ENCODE results near the gene GDPD5.

The GDPD5 gene

GRCh38 chr11:75474878-75475766 is 50.6 kb downstream of the GDPD5 start:
- Histone ChIP-seq H3K36me3 (ENCODE audit: control insufficient read depth in 2 of 2, insufficient read depth in 2 of 2, low read length in 2 of 2) (no peaks in the 10 kb centered on the region), H3K27ac (ENCODE audit: low read length) (no peak overlapping the region), H3K9ac (ENCODE audit: low read length in 2 of 2) (no peak overlapping the region), H3K27me3 (ENCODE audit: control insufficient read depth in 1 of 2, insufficient read depth in 2 of 2, low read length in 2 of 2) (no peaks in the 10 kb centered on the region), H3K4me3 (ENCODE audit: low read length in 2 of 2) (no peak overlapping the region), H3K4me1 (ENCODE audit: control insufficient read depth, insufficient read depth, low read length) (peaks cover 3% of the 10 kb centered on the region), H3K9me3 (ENCODE audit: control insufficient read depth in 2 of 2, low read length in 2 of 2) (no peaks in the 10 kb centered on the region)

DNA sequence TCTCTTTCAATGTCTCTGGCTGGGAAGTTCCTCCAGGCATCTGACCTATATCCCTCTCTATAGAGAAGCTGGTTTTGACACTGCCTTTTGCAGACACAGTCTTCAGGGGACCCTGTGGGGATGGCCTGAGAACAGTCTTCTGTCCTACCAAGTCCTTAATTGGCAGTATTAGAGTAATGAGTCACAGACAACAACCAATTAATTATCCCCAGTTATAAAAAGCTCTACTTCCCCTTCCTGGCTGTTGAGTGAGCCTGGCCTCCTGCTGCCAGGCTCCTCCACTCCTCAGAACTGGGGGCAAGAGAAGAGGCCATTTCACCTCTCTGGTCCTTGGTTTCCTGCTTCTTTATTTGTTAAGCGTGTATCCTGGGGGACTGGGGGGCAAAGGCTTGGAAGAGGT is 51.5 kb downstream of the GDPD5 start:
- H3K9me3 ChIP-seq (ENCODE audit: control insufficient read depth in 2 of 2, low read length in 2 of 2) = no peaks in the 10 kb centered on the region
- no peak overlapping the region for H3K27ac ChIP-seq (ENCODE audit: low read length)
- no peaks in the 10 kb centered on the region for H3K36me3 ChIP-seq (ENCODE audit: control insufficient read depth in 2 of 2, insufficient read depth in 2 of 2, low read length in 2 of 2)
- H3K4me3 ChIP-seq (ENCODE audit: low read length in 2 of 2) = no peak overlapping the region
- no peak overlapping the region for H3K9ac ChIP-seq (ENCODE audit: low read length in 2 of 2)
- peaks cover 5% of the 10 kb centered on the region for H3K4me1 ChIP-seq (ENCODE audit: control insufficient read depth, insufficient read depth, low read length)
- H3K27me3 ChIP-seq (ENCODE audit: control insufficient read depth in 1 of 2, insufficient read depth in 2 of 2, low read length in 2 of 2) = no peaks in the 10 kb centered on the region

- no peak overlapping the region for H3K9ac ChIP-seq (ENCODE audit: low read length in 2 of 2)
- no peaks in the 10 kb centered on the region for H3K9me3 ChIP-seq (ENCODE audit: control insufficient read depth in 2 of 2, low read length in 2 of 2)
- no peaks in the 10 kb centered on the region for H3K27me3 ChIP-seq (ENCODE audit: control insufficient read depth in 1 of 2, insufficient read depth in 2 of 2, low read length in 2 of 2)
- no peak overlapping the region for H3K27ac ChIP-seq (ENCODE audit: low read length)
- no peak overlapping the region for H3K4me3 ChIP-seq (ENCODE audit: low read length in 2 of 2)
- no peaks in the 10 kb centered on the region for H3K36me3 ChIP-seq (ENCODE audit: control insufficient read depth in 2 of 2, insufficient read depth in 2 of 2, low read length in 2 of 2)
- peaks cover 9% of the 10 kb centered on the region for H3K4me1 ChIP-seq (ENCODE audit: control insufficient read depth, insufficient read depth, low read length)
These were observed 52.1 kb downstream of the GDPD5 start for GRCh38 chr11:75473684-75474083.

DNA sequence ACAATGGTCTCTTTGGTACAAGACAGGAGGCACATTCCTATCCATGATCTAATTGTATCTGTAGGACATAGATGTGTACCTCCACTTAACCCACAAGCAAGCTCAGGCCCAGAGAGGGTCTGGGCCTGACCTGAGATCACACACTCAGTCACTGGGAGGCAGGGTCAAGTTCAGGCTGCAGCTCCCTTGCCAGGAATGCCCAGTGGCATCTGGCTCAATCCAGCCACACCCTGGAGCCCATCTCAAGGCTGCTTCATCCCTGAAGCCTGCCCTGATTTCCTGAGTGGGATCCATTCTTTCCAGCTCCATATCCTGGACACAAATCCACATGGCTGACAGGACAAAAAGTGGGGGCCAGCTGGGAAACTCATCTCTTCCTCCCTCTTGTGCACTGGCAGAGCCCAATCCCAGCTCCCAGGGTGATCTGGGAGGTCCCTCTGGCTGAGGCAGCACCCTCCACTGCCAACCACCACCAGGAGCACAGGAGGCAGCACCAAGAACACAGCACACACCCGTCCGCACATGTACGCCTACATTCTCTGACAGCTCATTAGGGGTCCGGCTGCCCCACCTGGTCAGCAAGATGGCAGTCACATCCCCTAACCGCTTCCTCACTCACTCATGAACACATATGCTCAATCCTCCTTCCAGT is 53.5 kb downstream of the GDPD5 start:
- H3K4me1 ChIP-seq (ENCODE audit: control insufficient read depth, insufficient read depth, low read length) = peaks cover 9% of the 10 kb centered on the region
- no peaks in the 10 kb centered on the region for H3K9me3 ChIP-seq (ENCODE audit: control insufficient read depth in 2 of 2, low read length in 2 of 2)
- no peaks in the 10 kb centered on the region for H3K27me3 ChIP-seq (ENCODE audit: control insufficient read depth in 1 of 2, insufficient read depth in 2 of 2, low read length in 2 of 2)
- no peak overlapping the region for H3K9ac ChIP-seq (ENCODE audit: low read length in 2 of 2)
- no peak overlapping the region for H3K4me3 ChIP-seq (ENCODE audit: low read length in 2 of 2)
- H3K27ac ChIP-seq (ENCODE audit: low read length) = no peak overlapping the region
- no peaks in the 10 kb centered on the region for H3K36me3 ChIP-seq (ENCODE audit: control insufficient read depth in 2 of 2, insufficient read depth in 2 of 2, low read length in 2 of 2)

DNA sequence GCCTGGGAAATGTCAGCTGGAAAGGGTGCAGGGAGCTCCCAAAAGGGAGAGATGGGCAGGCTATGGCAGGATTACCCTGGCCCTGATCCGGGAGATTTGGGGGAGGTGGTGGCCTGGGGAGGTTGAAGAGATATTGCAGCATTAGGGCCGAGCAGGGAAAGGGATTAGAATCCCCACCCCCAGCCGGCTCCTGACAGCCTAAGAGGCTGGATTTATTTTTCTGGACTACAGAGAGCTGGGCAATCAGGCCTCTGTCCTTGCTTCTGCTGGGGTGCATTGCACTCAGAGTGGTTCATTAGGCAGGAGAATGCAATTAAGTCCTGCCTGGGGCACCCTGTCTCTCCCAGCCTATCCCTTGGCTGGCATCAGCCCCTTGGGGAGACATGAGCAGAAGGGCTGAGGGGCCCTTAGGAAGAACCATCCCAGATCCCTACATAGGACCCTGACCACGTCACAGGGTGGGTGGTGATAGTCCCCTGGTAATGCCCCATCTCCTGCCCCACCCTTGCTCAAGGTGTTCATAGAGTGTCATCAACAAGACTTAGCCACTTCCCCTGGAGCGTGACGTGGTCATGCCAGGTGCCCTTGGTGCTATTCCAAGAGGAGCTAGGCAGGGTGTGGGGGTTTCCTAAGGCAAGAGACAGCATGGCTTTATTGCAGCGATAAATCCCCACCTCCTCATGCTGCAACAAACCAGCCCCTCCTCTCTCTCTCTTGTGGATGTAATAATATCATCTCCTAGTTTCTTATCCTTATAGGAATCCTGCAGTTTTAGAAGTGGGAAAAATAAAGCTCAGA is 54.4 kb downstream of the GDPD5 start:
- no peaks in the 10 kb centered on the region for H3K9me3 ChIP-seq (ENCODE audit: control insufficient read depth in 2 of 2, low read length in 2 of 2)
- no peak overlapping the region for H3K4me3 ChIP-seq (ENCODE audit: low read length in 2 of 2)
- H3K4me1 ChIP-seq (ENCODE audit: control insufficient read depth, insufficient read depth, low read length) = peaks cover 14% of the 10 kb centered on the region
- no peaks in the 10 kb centered on the region for H3K36me3 ChIP-seq (ENCODE audit: control insufficient read depth in 2 of 2, insufficient read depth in 2 of 2, low read length in 2 of 2)
- no peaks in the 10 kb centered on the region for H3K27me3 ChIP-seq (ENCODE audit: control insufficient read depth in 1 of 2, insufficient read depth in 2 of 2, low read length in 2 of 2)
- no peak overlapping the region for H3K27ac ChIP-seq (ENCODE audit: low read length)
- H3K9ac ChIP-seq (ENCODE audit: low read length in 2 of 2) = no peak overlapping the region

DNA sequence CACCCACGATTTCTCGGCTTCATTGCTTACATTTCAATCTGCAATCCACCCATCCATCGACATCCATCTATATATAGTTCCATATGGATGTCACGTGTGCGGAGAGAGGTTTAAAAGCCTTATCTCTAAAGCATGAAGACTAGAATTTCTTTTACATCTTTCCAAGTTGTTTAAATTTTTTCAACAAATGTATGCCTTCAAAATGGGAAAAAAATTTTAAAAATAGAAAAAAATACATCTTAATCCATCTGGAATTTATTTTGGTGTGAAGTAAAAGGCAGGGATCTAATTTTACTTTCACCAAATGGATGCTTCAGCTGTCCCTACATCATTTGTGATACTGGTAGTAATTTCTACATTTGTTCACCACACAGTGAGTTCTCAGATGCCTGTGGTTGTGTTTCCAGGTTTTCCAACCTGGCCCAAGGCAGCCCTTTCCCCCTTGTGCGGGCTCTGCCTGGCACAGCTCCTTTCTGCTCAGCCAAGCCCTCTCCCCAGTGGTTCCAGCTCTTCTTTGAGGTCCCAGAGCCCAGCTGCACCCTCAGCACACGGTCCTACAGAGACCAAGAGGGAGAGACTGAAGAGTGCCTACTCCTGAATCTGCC is 55.2 kb downstream of the GDPD5 start:
- H3K27ac ChIP-seq (ENCODE audit: low read length) = no peak overlapping the region
- no peaks in the 10 kb centered on the region for H3K27me3 ChIP-seq (ENCODE audit: control insufficient read depth in 1 of 2, insufficient read depth in 2 of 2, low read length in 2 of 2)
- H3K9me3 ChIP-seq (ENCODE audit: control insufficient read depth in 2 of 2, low read length in 2 of 2) = no peaks in the 10 kb centered on the region
- no peak overlapping the region for H3K4me3 ChIP-seq (ENCODE audit: low read length in 2 of 2)
- H3K4me1 ChIP-seq (ENCODE audit: control insufficient read depth, insufficient read depth, low read length) = peaks cover 12% of the 10 kb centered on the region
- H3K36me3 ChIP-seq (ENCODE audit: control insufficient read depth in 2 of 2, insufficient read depth in 2 of 2, low read length in 2 of 2) = no peaks in the 10 kb centered on the region
- H3K9ac ChIP-seq (ENCODE audit: low read length in 2 of 2) = no peak overlapping the region

DNA sequence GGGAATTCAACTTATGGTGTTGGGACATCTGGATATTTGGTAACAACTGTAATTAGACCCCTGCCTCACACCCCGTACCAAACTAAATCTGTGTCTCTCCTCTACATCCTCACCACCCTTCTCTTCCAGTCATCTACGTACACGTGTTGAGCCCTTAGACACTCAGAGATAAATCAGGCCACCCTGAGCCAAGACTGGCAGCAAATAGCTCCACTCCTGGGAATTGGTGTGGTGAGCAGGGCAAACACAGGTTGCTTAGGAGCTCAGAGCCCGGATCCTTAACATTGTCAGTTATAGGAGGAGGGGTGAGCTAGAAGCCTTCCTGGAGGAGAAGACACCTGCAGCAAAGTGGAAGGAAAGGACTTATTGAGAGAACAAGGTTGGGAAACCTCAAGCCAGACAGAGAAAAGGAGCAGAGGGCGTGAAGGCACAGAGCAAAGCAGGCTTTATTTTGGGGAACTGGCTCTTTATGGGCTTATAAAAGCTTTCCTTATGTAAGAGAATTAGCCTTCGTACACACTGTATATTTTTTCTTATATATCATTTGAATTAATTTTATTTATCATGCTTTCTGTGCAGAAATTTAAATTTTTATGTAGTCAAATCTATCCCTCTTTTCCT is 55.8 kb downstream of the GDPD5 start:
- Histone ChIP-seq H3K9me3 (ENCODE audit: control insufficient read depth in 2 of 2, low read length in 2 of 2) (no peaks in the 10 kb centered on the region), H3K27me3 (ENCODE audit: control insufficient read depth in 1 of 2, insufficient read depth in 2 of 2, low read length in 2 of 2) (no peaks in the 10 kb centered on the region), H3K4me1 (ENCODE audit: control insufficient read depth, insufficient read depth, low read length) (peaks cover 12% of the 10 kb centered on the region), H3K9ac (ENCODE audit: low read length in 2 of 2) (no peak overlapping the region), H3K4me3 (ENCODE audit: low read length in 2 of 2) (no peak overlapping the region), H3K27ac (ENCODE audit: low read length) (no peak overlapping the region), H3K36me3 (ENCODE audit: control insufficient read depth in 2 of 2, insufficient read depth in 2 of 2, low read length in 2 of 2) (no peaks in the 10 kb centered on the region)

DNA sequence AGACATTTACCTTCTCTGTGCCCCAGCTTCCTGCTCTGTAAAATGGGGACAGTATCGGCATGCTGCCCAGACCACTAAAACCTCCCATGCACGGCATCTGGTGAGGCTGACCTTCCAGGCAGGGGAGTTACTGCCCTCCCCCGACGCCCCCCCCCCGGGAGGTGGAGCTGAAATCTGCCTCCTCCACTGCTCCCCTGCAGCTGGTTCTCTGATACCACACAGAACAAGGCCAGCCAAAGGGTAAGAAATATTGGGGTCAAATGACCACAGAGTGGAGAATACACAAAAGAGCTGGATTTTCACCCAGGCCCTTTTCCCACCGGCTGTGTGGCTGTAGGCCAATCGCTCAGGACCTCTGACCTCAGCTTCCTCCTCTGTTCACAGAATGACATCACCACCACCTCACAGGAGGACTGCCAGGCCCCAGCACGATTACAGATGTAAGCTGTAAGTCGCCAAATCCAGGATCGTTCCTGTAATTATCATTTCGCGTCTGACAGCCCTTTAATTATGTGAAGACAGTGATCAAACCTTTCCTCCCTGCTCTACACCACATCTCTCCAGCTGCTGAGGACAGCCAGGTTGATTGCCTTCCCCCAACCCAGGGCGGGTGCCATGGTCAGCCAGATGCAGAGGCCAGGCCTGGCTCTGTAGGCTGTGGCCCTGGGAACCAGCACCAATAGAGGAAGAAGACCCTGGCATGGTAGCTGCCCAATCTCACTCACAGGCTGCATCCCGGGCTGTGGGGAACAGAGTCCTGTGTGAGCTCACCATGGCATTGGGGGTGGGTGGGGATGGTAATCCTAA is 57.0 kb downstream of the GDPD5 start:
- H3K4me1 ChIP-seq (ENCODE audit: control insufficient read depth, insufficient read depth, low read length) = peaks cover 12% of the 10 kb centered on the region
- no peaks in the 10 kb centered on the region for H3K27me3 ChIP-seq (ENCODE audit: control insufficient read depth in 1 of 2, insufficient read depth in 2 of 2, low read length in 2 of 2)
- H3K9ac ChIP-seq (ENCODE audit: low read length in 2 of 2) = no peak overlapping the region
- H3K9me3 ChIP-seq (ENCODE audit: control insufficient read depth in 2 of 2, low read length in 2 of 2) = no peaks in the 10 kb centered on the region
- H3K4me3 ChIP-seq (ENCODE audit: low read length in 2 of 2) = no peak overlapping the region
- no peak overlapping the region for H3K27ac ChIP-seq (ENCODE audit: low read length)
- no peaks in the 10 kb centered on the region for H3K36me3 ChIP-seq (ENCODE audit: control insufficient read depth in 2 of 2, insufficient read depth in 2 of 2, low read length in 2 of 2)

DNA sequence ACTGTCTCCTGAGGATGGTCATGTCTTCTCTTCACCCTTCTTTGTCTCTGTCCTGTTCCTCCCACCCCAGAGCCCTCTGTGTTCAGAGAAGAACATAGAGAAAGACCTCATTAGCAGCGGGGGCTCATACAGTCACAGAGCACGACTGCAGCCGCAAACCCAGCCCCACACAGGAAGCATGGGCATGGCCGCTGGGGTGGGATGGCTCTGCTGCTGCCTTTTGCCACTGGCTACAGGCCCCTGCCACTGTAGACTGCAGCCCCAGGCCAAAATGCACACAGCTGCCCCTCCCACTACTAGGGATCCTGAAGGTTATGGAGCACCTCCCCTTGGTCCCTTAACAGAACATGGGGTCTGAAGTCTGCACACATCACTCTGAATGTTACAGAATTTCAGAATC is 57.9 kb downstream of the GDPD5 start:
- Histone ChIP-seq H3K4me1 (ENCODE audit: control insufficient read depth, insufficient read depth, low read length) (peaks cover 12% of the 10 kb centered on the region), H3K4me3 (ENCODE audit: low read length in 2 of 2) (no peak overlapping the region), H3K9me3 (ENCODE audit: control insufficient read depth in 2 of 2, low read length in 2 of 2) (no peaks in the 10 kb centered on the region), H3K27me3 (ENCODE audit: control insufficient read depth in 1 of 2, insufficient read depth in 2 of 2, low read length in 2 of 2) (no peaks in the 10 kb centered on the region), H3K9ac (ENCODE audit: low read length in 2 of 2) (no peak overlapping the region), H3K27ac (ENCODE audit: low read length) (no peak overlapping the region), H3K36me3 (ENCODE audit: control insufficient read depth in 2 of 2, insufficient read depth in 2 of 2, low read length in 2 of 2) (no peaks in the 10 kb centered on the region)

All from stomach smooth muscle (tissue), 2 donors.